ENCODE results near the gene PTGFR. TPM values are rescaled to one million over a fixed set of nuclear protein-coding genes. Genes with fewer than 3 reads are reported as not detected.

PTGFR gene
- polyA plus RNA-seq, 4 donors = 0.41 to 0.90 TPM; not detected in 2

GRCh38 chr1:78527706-78528105, 36.9 kb downstream of the PTGFR start:
- 87 to 94% (median 92%) methylated on average over 2 of the region's 2 CpGs for WGBS, 3 donors
- Histone ChIP-seq H3K36me3 (ENCODE audit: control insufficient read depth in 3 of 3, insufficient read depth in 2 of 3, low read depth in 1 of 3, low read length in 3 of 3) (no peaks in the 10 kb centered on the region), H3K27me3 (ENCODE audit: control insufficient read depth in 3 of 3, insufficient read depth in 3 of 3, low read length in 3 of 3) (no peaks in the 10 kb centered on the region), H3K4me3 (ENCODE audit: low read depth in 1 of 3, low read length in 3 of 3) (no peak overlapping the region), H3K9me3 (ENCODE audit: control insufficient read depth in 2 of 2, insufficient read depth in 1 of 2, low read depth in 1 of 2, low read length in 1 of 2) (no peaks in the 10 kb centered on the region), H3K27ac (ENCODE audit: low read depth in 1 of 3, low read length in 2 of 3) (no peak overlapping the region), H3K4me1 (ENCODE audit: control insufficient read depth in 3 of 3, insufficient read depth in 2 of 3, low read depth in 1 of 3, low read length in 2 of 3) (no peaks in the 10 kb centered on the region)
- no peak for DNase-seq
- no peak for FAIRE-seq

GRCh38 chr1:78533527-78533926, 42.8 kb downstream of the PTGFR start:
- no peak overlapping the region for H3K27ac ChIP-seq (ENCODE audit: low read depth in 1 of 3, low read length in 2 of 3)
- no peaks in the 10 kb centered on the region for H3K27me3 ChIP-seq (ENCODE audit: control insufficient read depth in 3 of 3, insufficient read depth in 3 of 3, low read length in 3 of 3)
- no peak for DNase-seq
- H3K4me1 ChIP-seq (ENCODE audit: control insufficient read depth in 3 of 3, insufficient read depth in 2 of 3, low read depth in 1 of 3, low read length in 2 of 3) = no peaks in the 10 kb centered on the region
- WGBS, 3 donors = 87 to 91% (median 90%) methylated on average over 4 of the region's 4 CpGs
- H3K9me3 ChIP-seq (ENCODE audit: control insufficient read depth in 2 of 2, insufficient read depth in 1 of 2, low read depth in 1 of 2, low read length in 1 of 2) = no peaks in the 10 kb centered on the region
- no peaks in the 10 kb centered on the region for H3K36me3 ChIP-seq (ENCODE audit: control insufficient read depth in 3 of 3, insufficient read depth in 2 of 3, low read depth in 1 of 3, low read length in 3 of 3)
- FAIRE-seq = no peak
- no peak overlapping the region for H3K4me3 ChIP-seq (ENCODE audit: low read depth in 1 of 3, low read length in 3 of 3)

GRCh38 chr1:78535286-78535685, 44.5 kb downstream of the PTGFR start:
- WGBS, 3 donors = 85 to 92% (median 88%) methylated on average over 1 of the region's 1 CpG
- FAIRE-seq (no peak), DNase-seq (no peak)
- Histone ChIP-seq H3K27me3 (ENCODE audit: control insufficient read depth in 3 of 3, insufficient read depth in 3 of 3, low read length in 3 of 3) (no peaks in the 10 kb centered on the region), H3K4me1 (ENCODE audit: control insufficient read depth in 3 of 3, insufficient read depth in 2 of 3, low read depth in 1 of 3, low read length in 2 of 3) (no peaks in the 10 kb centered on the region), H3K4me3 (ENCODE audit: low read depth in 1 of 3, low read length in 3 of 3) (no peak overlapping the region), H3K36me3 (ENCODE audit: control insufficient read depth in 3 of 3, insufficient read depth in 2 of 3, low read depth in 1 of 3, low read length in 3 of 3) (no peaks in the 10 kb centered on the region), H3K27ac (ENCODE audit: low read depth in 1 of 3, low read length in 2 of 3) (no peak overlapping the region), H3K9me3 (ENCODE audit: control insufficient read depth in 2 of 2, insufficient read depth in 1 of 2, low read depth in 1 of 2, low read length in 1 of 2) (no peaks in the 10 kb centered on the region)

DNA sequence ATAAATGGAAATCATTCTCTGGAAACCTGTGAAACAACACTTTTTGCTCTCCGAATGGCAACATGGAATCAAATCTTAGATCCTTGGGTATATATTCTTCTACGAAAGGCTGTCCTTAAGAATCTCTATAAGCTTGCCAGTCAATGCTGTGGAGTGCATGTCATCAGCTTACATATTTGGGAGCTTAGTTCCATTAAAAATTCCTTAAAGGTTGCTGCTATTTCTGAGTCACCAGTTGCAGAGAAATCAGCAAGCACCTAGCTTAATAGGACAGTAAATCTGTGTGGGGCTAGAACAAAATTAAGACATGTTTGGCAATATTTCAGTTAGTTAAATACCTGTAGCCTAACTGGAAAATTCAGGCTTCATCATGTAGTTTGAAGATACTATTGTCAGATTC, 45.7 kb downstream of the PTGFR start:
- H3K4me3 ChIP-seq (ENCODE audit: low read depth in 1 of 3, low read length in 3 of 3) = no peak overlapping the region
- no peak for DNase-seq
- no peaks in the 10 kb centered on the region for H3K36me3 ChIP-seq (ENCODE audit: control insufficient read depth in 3 of 3, insufficient read depth in 2 of 3, low read depth in 1 of 3, low read length in 3 of 3)
- H3K4me1 ChIP-seq (ENCODE audit: control insufficient read depth in 3 of 3, insufficient read depth in 2 of 3, low read depth in 1 of 3, low read length in 2 of 3) = no peaks in the 10 kb centered on the region
- no peaks in the 10 kb centered on the region for H3K27me3 ChIP-seq (ENCODE audit: control insufficient read depth in 3 of 3, insufficient read depth in 3 of 3, low read length in 3 of 3)
- no peak for FAIRE-seq
- WGBS, 3 donors = 86 to 93% (median 92%) methylated on average over 2 of the region's 2 CpGs
- H3K9me3 ChIP-seq (ENCODE audit: control insufficient read depth in 2 of 2, insufficient read depth in 1 of 2, low read depth in 1 of 2, low read length in 1 of 2) = no peaks in the 10 kb centered on the region
- no peak overlapping the region for H3K27ac ChIP-seq (ENCODE audit: low read depth in 1 of 3, low read length in 2 of 3)

DNA sequence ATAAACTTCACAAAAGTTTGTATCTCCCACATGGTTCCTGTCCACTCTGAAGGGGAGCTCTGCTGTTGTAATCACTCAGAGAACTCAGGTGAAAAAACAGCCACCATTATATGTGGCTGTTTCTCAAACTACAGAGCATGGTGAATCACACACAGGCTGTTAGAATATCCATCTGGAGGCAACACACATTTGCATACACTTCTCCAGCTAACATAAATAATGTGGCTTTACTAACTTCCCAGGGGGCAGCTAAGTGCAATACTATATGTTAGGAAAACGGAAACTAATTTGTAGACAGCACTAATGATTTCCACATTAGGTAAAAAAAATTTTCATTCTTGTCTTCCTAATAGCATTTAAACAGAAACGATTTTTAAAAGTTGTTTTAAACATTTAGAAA, 49.3 kb downstream of the PTGFR start:
- FAIRE-seq (no peak), DNase-seq (no peak)
- Histone ChIP-seq H3K27me3 (ENCODE audit: control insufficient read depth in 3 of 3, insufficient read depth in 3 of 3, low read length in 3 of 3) (no peaks in the 10 kb centered on the region), H3K36me3 (ENCODE audit: control insufficient read depth in 3 of 3, insufficient read depth in 2 of 3, low read depth in 1 of 3, low read length in 3 of 3) (no peaks in the 10 kb centered on the region), H3K4me1 (ENCODE audit: control insufficient read depth in 3 of 3, insufficient read depth in 2 of 3, low read depth in 1 of 3, low read length in 2 of 3) (no peaks in the 10 kb centered on the region), H3K4me3 (ENCODE audit: low read depth in 1 of 3, low read length in 3 of 3) (no peak overlapping the region), H3K27ac (ENCODE audit: low read depth in 1 of 3, low read length in 2 of 3) (no peak overlapping the region), H3K9me3 (ENCODE audit: control insufficient read depth in 2 of 2, insufficient read depth in 1 of 2, low read depth in 1 of 2, low read length in 1 of 2) (no peaks in the 10 kb centered on the region)
- 49 to 69% (median 50%) methylated on average over 2 of the region's 2 CpGs for WGBS, 3 donors

- no peak overlapping the region for H3K4me3 ChIP-seq (ENCODE audit: low read depth in 1 of 3, low read length in 3 of 3)
- FAIRE-seq = no peak
- DNase-seq = no peak
- H3K36me3 ChIP-seq (ENCODE audit: control insufficient read depth in 3 of 3, insufficient read depth in 2 of 3, low read depth in 1 of 3, low read length in 3 of 3) = no peaks in the 10 kb centered on the region
- no peaks in the 10 kb centered on the region for H3K27me3 ChIP-seq (ENCODE audit: control insufficient read depth in 3 of 3, insufficient read depth in 3 of 3, low read length in 3 of 3)
- no peaks in the 10 kb centered on the region for H3K4me1 ChIP-seq (ENCODE audit: control insufficient read depth in 3 of 3, insufficient read depth in 2 of 3, low read depth in 1 of 3, low read length in 2 of 3)
- no peaks in the 10 kb centered on the region for H3K9me3 ChIP-seq (ENCODE audit: control insufficient read depth in 2 of 2, insufficient read depth in 1 of 2, low read depth in 1 of 2, low read length in 1 of 2)
- no peak overlapping the region for H3K27ac ChIP-seq (ENCODE audit: low read depth in 1 of 3, low read length in 2 of 3)
These were observed 50.7 kb downstream of the PTGFR start for GRCh38 chr1:78541479-78541878.

DNA sequence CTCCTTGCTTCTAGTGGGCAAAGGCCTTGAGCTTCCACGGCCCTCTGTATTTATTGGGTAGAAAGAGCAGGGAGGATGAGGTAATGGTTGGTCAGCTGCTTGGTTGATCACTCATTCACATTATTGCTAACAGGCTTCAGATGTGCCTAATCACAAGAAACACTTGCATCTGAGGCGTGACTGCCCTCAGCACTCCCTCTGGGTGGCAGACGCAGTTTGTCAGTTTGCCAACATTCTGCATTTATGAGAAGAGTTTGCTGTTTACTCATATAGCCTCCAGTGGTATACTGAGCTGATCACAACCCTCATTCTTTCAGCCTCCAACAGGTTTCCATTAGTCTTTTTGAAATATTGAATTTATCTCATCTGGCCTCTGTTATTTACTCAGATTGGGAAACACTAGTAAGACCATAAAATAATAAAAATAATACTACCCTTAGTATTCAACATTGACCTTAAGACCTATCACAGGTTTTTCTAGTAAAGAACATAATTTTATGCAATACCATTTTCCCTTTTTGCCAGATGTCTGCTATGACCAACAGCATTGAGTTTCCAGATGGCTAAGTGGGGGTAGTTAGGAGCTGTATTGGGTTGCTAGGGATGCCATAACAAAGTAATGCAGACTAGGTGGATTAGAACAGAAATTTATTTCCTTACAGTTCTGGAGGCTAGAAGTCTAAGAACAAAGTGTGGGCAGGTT, 53.3 kb downstream of the PTGFR start:
- Histone ChIP-seq H3K4me3 (ENCODE audit: low read depth in 1 of 3, low read length in 3 of 3) (no peak overlapping the region), H3K9me3 (ENCODE audit: control insufficient read depth in 2 of 2, insufficient read depth in 1 of 2, low read depth in 1 of 2, low read length in 1 of 2) (no peaks in the 10 kb centered on the region), H3K36me3 (ENCODE audit: control insufficient read depth in 3 of 3, insufficient read depth in 2 of 3, low read depth in 1 of 3, low read length in 3 of 3) (no peaks in the 10 kb centered on the region), H3K27ac (ENCODE audit: low read depth in 1 of 3, low read length in 2 of 3) (no peak overlapping the region), H3K4me1 (ENCODE audit: control insufficient read depth in 3 of 3, insufficient read depth in 2 of 3, low read depth in 1 of 3, low read length in 2 of 3) (no peaks in the 10 kb centered on the region), H3K27me3 (ENCODE audit: control insufficient read depth in 3 of 3, insufficient read depth in 3 of 3, low read length in 3 of 3) (no peaks in the 10 kb centered on the region)
- no peak for DNase-seq
- no peak for FAIRE-seq
- 38 to 79% (median 48%) methylated on average over 3 of the region's 3 CpGs for WGBS, 3 donors

DNA sequence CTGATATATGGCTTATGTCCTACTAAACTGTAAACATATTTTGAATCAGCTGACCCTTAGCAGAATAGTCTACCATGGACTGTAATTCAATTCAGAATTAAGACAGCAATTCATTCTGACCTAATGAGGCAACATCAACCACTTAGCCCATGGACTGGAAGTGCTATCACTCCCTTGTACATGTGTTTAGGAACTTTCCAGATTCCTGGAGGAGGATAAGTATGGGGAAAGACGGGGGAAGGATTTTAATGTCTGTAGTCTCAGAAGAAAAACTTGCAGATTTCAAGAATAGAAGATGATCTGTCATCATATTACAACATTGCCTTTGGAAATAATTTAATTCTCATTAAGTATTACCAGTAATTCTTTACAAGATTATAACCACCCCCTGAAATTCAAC, 56.3 kb downstream of the PTGFR start:
- H3K36me3 ChIP-seq (ENCODE audit: control insufficient read depth in 3 of 3, insufficient read depth in 2 of 3, low read depth in 1 of 3, low read length in 3 of 3) = no peaks in the 10 kb centered on the region
- H3K9me3 ChIP-seq (ENCODE audit: control insufficient read depth in 2 of 2, insufficient read depth in 1 of 2, low read depth in 1 of 2, low read length in 1 of 2) = peaks cover 0 to 6% of the 10 kb centered on the region in 2 donors
- H3K4me3 ChIP-seq (ENCODE audit: low read depth in 1 of 3, low read length in 3 of 3) = no peak overlapping the region
- no peak for DNase-seq
- no peaks in the 10 kb centered on the region for H3K27me3 ChIP-seq (ENCODE audit: control insufficient read depth in 3 of 3, insufficient read depth in 3 of 3, low read length in 3 of 3)
- no peak for FAIRE-seq
- no peak overlapping the region for H3K27ac ChIP-seq (ENCODE audit: low read depth in 1 of 3, low read length in 2 of 3)
- WGBS, 3 donors = 36 to 61% (median 52%) methylated on average over 1 of the region's 1 CpG
- no peaks in the 10 kb centered on the region for H3K4me1 ChIP-seq (ENCODE audit: control insufficient read depth in 3 of 3, insufficient read depth in 2 of 3, low read depth in 1 of 3, low read length in 2 of 3)

GRCh38 chr1:78549331-78549730, 58.6 kb downstream of the PTGFR start:
- no peak overlapping the region for H3K4me3 ChIP-seq (ENCODE audit: low read depth in 1 of 3, low read length in 3 of 3)
- H3K27ac ChIP-seq (ENCODE audit: low read depth in 1 of 3, low read length in 2 of 3) = no peak overlapping the region
- 49 to 60% (median 57%) methylated on average over 3 of the region's 3 CpGs for WGBS, 3 donors
- H3K4me1 ChIP-seq (ENCODE audit: control insufficient read depth in 3 of 3, insufficient read depth in 2 of 3, low read depth in 1 of 3, low read length in 2 of 3) = no peaks in the 10 kb centered on the region
- peaks cover 0 to 18% of the 10 kb centered on the region in 2 donors for H3K9me3 ChIP-seq (ENCODE audit: control insufficient read depth in 2 of 2, insufficient read depth in 1 of 2, low read depth in 1 of 2, low read length in 1 of 2)
- DNase-seq (no peak), FAIRE-seq (no peak)
- no peaks in the 10 kb centered on the region for H3K36me3 ChIP-seq (ENCODE audit: control insufficient read depth in 3 of 3, insufficient read depth in 2 of 3, low read depth in 1 of 3, low read length in 3 of 3)
- H3K27me3 ChIP-seq (ENCODE audit: control insufficient read depth in 3 of 3, insufficient read depth in 3 of 3, low read length in 3 of 3) = no peaks in the 10 kb centered on the region
